ENCODE measurements around the gene PPTC7. TPM values are rescaled to one million over a fixed set of nuclear protein-coding genes. Genes with fewer than 3 reads are reported as not detected.
"Not testable (repeated sequence)": the region's sequence is repeated elsewhere in the genome, so short reads cannot be mapped to it uniquely, and the experiment has no call there.

Gene PPTC7
- total RNA-seq, 4 donors from 2014 or later: 20.8 to 49.1 (median 23.4) TPM

DNA sequence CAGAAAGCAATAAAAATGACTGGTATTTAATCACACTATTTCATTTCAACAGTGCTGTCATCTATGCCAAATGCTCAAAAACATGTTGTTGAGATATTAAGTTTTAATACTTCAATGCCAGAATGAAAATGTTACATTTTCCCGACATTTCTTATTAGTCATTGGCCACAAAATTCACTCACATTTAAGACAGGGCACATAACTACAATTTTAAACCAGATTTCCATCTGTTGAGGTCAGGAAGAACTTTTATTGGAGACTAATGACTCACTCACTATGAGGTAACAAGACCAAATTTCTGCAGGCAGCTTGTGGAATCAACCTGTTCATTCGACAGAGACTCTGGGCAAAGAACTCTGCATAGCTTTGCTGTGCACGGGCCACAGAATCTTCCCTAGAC, 36.8 kb downstream of the PPTC7 start:
- TF ChIP-seq, protein P1, sequence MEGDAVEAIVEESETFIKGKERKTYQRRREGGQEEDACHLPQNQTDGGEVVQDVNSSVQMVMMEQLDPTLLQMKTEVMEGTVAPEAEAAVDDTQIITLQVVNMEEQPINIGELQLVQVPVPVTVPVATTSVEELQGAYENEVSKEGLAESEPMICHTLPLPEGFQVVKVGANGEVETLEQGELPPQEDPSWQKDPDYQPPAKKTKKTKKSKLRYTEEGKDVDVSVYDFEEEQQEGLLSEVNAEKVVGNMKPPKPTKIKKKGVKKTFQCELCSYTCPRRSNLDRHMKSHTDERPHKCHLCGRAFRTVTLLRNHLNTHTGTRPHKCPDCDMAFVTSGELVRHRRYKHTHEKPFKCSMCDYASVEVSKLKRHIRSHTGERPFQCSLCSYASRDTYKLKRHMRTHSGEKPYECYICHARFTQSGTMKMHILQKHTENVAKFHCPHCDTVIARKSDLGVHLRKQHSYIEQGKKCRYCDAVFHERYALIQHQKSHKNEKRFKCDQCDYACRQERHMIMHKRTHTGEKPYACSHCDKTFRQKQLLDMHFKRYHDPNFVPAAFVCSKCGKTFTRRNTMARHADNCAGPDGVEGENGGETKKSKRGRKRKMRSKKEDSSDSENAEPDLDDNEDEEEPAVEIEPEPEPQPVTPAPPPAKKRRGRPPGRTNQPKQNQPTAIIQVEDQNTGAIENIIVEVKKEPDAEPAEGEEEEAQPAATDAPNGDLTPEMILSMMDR (IDR thresholded peaks at IDR 0.05): no peak
- no peak for DNase-seq (ENCODE audit: low spot score)
- ATAC-seq (ENCODE audit: low FRiP score): peak; percentile 63

- no peak for ATAC-seq (ENCODE audit: low FRiP score)
- DNase-seq (ENCODE audit: low spot score): no peak
- TF ChIP-seq, protein P1 (IDR thresholded peaks at IDR 0.05): no peak
Observed at GRCh38 chr12:110545812-110546211, 37.3 kb downstream of the PPTC7 start.

GRCh38 chr12:110545259-110545658, 37.9 kb downstream of the PPTC7 start:
- not testable (repeated sequence) for ATAC-seq (ENCODE audit: low FRiP score); DNase-seq (ENCODE audit: low spot score)

DNA sequence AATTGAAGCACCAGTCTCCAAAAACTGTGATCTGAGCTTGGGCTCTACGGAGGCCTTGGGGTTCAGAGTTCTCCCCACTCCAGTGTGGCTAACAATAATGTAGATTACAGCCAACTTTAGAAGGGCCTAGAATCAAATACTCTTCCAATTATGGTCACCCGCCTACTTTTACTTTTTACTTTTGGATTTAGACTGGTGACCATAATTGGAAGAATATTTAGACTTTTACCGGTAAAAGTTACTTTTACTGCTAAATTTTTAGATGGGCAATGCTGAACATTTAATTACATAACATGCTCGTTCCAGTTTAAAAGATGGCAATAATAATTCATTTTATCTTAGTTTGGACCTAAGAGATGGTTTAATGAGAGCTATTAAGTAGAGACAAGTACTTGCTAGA, 39.2 kb downstream of the PPTC7 start:
- TF ChIP-seq, protein P1 (IDR thresholded peaks at IDR 0.05): no peak
- no peak for DNase-seq (ENCODE audit: low spot score)
- ATAC-seq (ENCODE audit: low FRiP score): no peak

DNA sequence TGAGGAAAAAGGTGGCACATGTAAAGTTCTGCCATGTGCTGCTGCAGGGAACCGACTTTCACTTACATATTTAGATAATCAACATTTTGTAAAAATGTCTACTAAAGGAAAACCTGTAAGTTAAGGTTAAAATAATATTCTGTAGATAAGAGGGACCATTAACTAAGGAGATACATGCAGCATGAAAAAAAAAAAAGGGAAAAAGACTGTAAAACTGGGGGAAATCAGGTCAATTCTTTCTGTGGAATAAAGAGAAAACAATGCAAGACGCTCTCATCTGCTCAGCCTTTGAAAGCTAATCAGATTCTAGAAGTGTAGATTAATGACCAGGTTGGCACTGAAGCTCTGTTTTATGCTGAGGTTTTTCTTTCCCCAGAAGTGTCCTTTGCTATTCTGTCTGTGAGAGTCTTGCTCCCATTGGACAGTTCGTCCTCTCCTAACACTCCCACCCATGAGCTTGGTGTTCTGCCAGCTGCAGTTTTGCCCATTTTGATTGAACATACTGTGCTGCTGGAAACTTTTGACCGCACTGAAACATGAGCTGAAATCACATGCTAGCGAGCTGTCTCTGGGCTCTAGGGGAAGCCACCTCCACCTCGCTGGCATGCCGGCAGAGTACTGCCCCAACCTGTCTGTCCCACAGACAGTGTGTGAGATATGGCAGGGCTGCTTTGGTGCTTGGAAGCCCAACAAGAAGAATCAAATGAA, 39.7 kb downstream of the PPTC7 start:
- TF ChIP-seq, protein P1 (IDR thresholded peaks at IDR 0.05): no peak

GRCh38 chr12:110540048-110540447, 43.1 kb downstream of the PPTC7 start:
- ATAC-seq (ENCODE audit: low FRiP score): no peak
- DNase-seq (ENCODE audit: low spot score): no peak
- TF ChIP-seq, protein P1 (IDR thresholded peaks at IDR 0.05): no peak

More for the DNA sequence above, 39.7 kb downstream of the PPTC7 start:
- DNase-seq (ENCODE audit: low spot score) (peak; percentile 75), ATAC-seq (ENCODE audit: low FRiP score) (peak; percentile 75)

GRCh38 chr12:110538869-110539622, 44.1 kb downstream of the PPTC7 start:
- DNase-seq (ENCODE audit: low spot score): no peak
- TF ChIP-seq, protein P1 (IDR thresholded peaks at IDR 0.05): no peak
- no peak for ATAC-seq (ENCODE audit: low FRiP score)
